H1 (cell line): ENCODE measurements around the gene CD151. TPM values are rescaled to one million over a fixed set of nuclear protein-coding genes. Genes with fewer than 3 reads are reported as not detected.

Source experiments
- CTCF ChIA-PET: fragments of 300-600 bp; sonication (Branson Sonifier 250); formaldehyde crosslinking; loops from one replicate; lab custom pipeline; 2021; ENCODE audit not compliant: partially characterized antibody; lab: Charles Lee
- POLR2A ChIA-PET: fragments of 300-600 bp; sonication (Branson Sonifier 250); formaldehyde crosslinking; loops from one replicate; lab custom pipeline; 2021; ENCODE audit warnings: inconsistent platforms; ENCODE audit not compliant: partially characterized antibody; lab: Charles Lee
- DNase-seq, 2 experiments: peaks; one replicate each; pipeline versions ENCODE4 v3.0.0 to v3.0.0-alpha.2; 2010 to 2022; ENCODE audit warnings: low spot score in 2 of 2, low read depth in 1 of 2, mixed read lengths in 1 of 2
- FAIRE-seq: peaks from 2 replicates; lab custom pipeline; 2011; peaks lifted over from hg19 to GRCh38; lab: Jason Lieb, UNC
- H2AFZ ChIP-seq: 2 replicates; pipeline ENCODE4 v1.8.1; 2012; ENCODE audit warnings: low read length, inconsistent platforms
- H2AK5ac ChIP-seq: 2 replicates; pipeline ENCODE4 v1.6.1; 2013; ENCODE audit warnings: low read depth, low read length
- H2BK120ac ChIP-seq: replicated peaks from 2 replicates; pipeline ENCODE3; 2013; ENCODE audit warnings: low read depth, low read length, inconsistent platforms
- H2BK12ac ChIP-seq: 2 replicates; pipeline ENCODE4 v1.6.1; 2013; ENCODE audit warnings: low read depth, low read length
- H2BK15ac ChIP-seq: 2 replicates; pipeline ENCODE4 v1.6.1; 2013; ENCODE audit warnings: low read length
- H2BK20ac ChIP-seq: 2 replicates; pipeline ENCODE4 v1.6.1; 2013; ENCODE audit warnings: low read length
- H2BK5ac ChIP-seq: 2 replicates; pipeline ENCODE4 v1.6.1; 2013; ENCODE audit warnings: low read depth, low read length
- H3K14ac ChIP-seq: 2 replicates; pipeline ENCODE4 v1.6.1; 2013; ENCODE audit warnings: inconsistent platforms; ENCODE audit not compliant: insufficient read length
- H3K18ac ChIP-seq: 2 replicates; pipeline ENCODE4 v1.6.1; 2013; ENCODE audit warnings: low read length; ENCODE audit errors: extremely low read depth
- H3K23ac ChIP-seq: 2 replicates; pipeline ENCODE4 v1.6.1; 2013; ENCODE audit warnings: inconsistent platforms; ENCODE audit not compliant: insufficient read length
- H3K23me2 ChIP-seq: 2 replicates; pipeline ENCODE4 v1.6.1; 2013; ENCODE audit warnings: low read depth, low read length
- H3K27ac ChIP-seq: 2 replicates; pipeline ENCODE4 v1.6.1; 2011; ENCODE audit warnings: low read depth, low read length, inconsistent platforms
- H3K27me3 ChIP-seq, 4 experiments: replicated peaks in 1 of 4; 1 replicate in 1 of 4; 2 replicates in 3 of 4; pipeline versions ENCODE4 v1.6.1 to v1.8.1; 2011 to 2013; ENCODE audit warnings: low read length in 3 of 4, mild to moderate bottlenecking in 3 of 4, inconsistent platforms in 2 of 4, mixed read lengths in 2 of 4, moderate library complexity in 1 of 4; ENCODE audit not compliant: control insufficient read depth in 3 of 4, insufficient read depth in 3 of 4; ENCODE audit errors: extremely low read depth in 1 of 4
- H3K36me3 ChIP-seq, 4 experiments: 2 replicates each; pipeline versions ENCODE4 v1.6.1 to v1.8.1; 2011 to 2013; ENCODE audit warnings: mild to moderate bottlenecking in 4 of 4, low read length in 3 of 4, moderate library complexity in 2 of 4, control low read depth in 1 of 4, inconsistent platforms in 1 of 4; ENCODE audit not compliant: insufficient read depth in 4 of 4, control insufficient read depth in 2 of 4
- H3K4ac ChIP-seq: replicated peaks from 2 replicates; pipeline ENCODE3; 2013; ENCODE audit warnings: low read length, low read depth, mixed read lengths, inconsistent platforms; ENCODE audit not compliant: insufficient read length
- H3K4me1 ChIP-seq, 4 experiments: replicated peaks in 1 of 4; 1 replicate in 1 of 4; 2 replicates in 3 of 4; pipeline versions ENCODE4 v1.6.1 to v1.8.1; 2011 to 2013; ENCODE audit warnings: low read length in 3 of 4, inconsistent platforms in 2 of 4, mixed read lengths in 1 of 4; ENCODE audit not compliant: insufficient read depth in 4 of 4, control insufficient read depth in 3 of 4
- H3K4me2 ChIP-seq, 2 experiments: 2 replicates each; pipeline versions ENCODE4 v1.6.1 to v1.8.1; 2011 to 2013; ENCODE audit warnings: low read depth in 2 of 2, low read length in 2 of 2, control low read depth in 1 of 2, inconsistent platforms in 1 of 2, mild to moderate bottlenecking in 1 of 2; ENCODE audit not compliant: insufficient read depth in 1 of 2
- H3K4me3 ChIP-seq, 4 experiments: fragments of 200-600, 300-600 bp in 1 of 4; sonication (generic), shearing (Covaris generic), sonication (Bioruptor Twin) in 1 of 4; 2 replicates each; pipeline versions ENCODE4 v1.5.1 to v1.8.1; 2011 to 2016; ENCODE audit warnings: low read length in 4 of 4, low read depth in 3 of 4, control low read depth in 2 of 4, inconsistent platforms in 2 of 4, mild to moderate bottlenecking in 2 of 4, mixed read lengths in 1 of 4, moderate library complexity in 1 of 4; ENCODE audit not compliant: insufficient read depth in 2 of 4; ENCODE audit errors: extremely low read depth in 1 of 4
- H3K56ac ChIP-seq: replicated peaks from 2 replicates; pipeline ENCODE3; 2013; ENCODE audit warnings: low read depth, mild to moderate bottlenecking, mixed read lengths, low read length, inconsistent platforms; ENCODE audit not compliant: insufficient read length
- H3K79me1 ChIP-seq: 2 replicates; pipeline ENCODE4 v1.6.1; 2013; ENCODE audit warnings: low read depth, low read length, control low read depth
- H3K79me2 ChIP-seq, 2 experiments: 2 replicates each; pipeline versions ENCODE4 v1.6.1 to v1.8.1; 2012 to 2013; ENCODE audit warnings: low read length in 2 of 2, mild to moderate bottlenecking in 2 of 2, inconsistent platforms in 1 of 2; ENCODE audit not compliant: insufficient read depth in 2 of 2, control insufficient read depth in 1 of 2
- H3K9ac ChIP-seq, 4 experiments: replicated peaks in 1 of 4; 1 replicate in 1 of 4; 2 replicates in 3 of 4; pipeline versions ENCODE4 v1.6.1 to v1.8.1; 2011 to 2013; ENCODE audit warnings: low read depth in 3 of 4, low read length in 3 of 4, control low read depth in 2 of 4, mild to moderate bottlenecking in 2 of 4, moderate library complexity in 2 of 4, inconsistent platforms in 1 of 4; ENCODE audit errors: extremely low read depth in 1 of 4
- H3K9me3 ChIP-seq, 2 experiments: 2 replicates each; pipeline versions ENCODE4 v1.6.1 to v1.8.1; 2012 to 2013; ENCODE audit warnings: mild to moderate bottlenecking in 2 of 2, moderate library complexity in 2 of 2, control low read depth in 1 of 2, inconsistent platforms in 1 of 2, low read depth in 1 of 2, low read length in 1 of 2, mixed read lengths in 1 of 2; ENCODE audit not compliant: insufficient read depth in 2 of 2
- H4K20me1 ChIP-seq, 2 experiments: replicated peaks in 1 of 2; 2 replicates each; pipeline versions ENCODE3 to v1.8.1; 2011 to 2013; ENCODE audit warnings: inconsistent platforms in 2 of 2, low read length in 2 of 2, mild to moderate bottlenecking in 1 of 2; ENCODE audit not compliant: insufficient read depth in 2 of 2, control insufficient read depth in 1 of 2
- H4K5ac ChIP-seq: 2 replicates; pipeline ENCODE4 v1.6.1; 2013; ENCODE audit warnings: low read length, low read depth, mixed read lengths, inconsistent platforms; ENCODE audit not compliant: insufficient read length
- H4K8ac ChIP-seq: 2 replicates; pipeline ENCODE4 v1.8.0; 2013; ENCODE audit warnings: mild to moderate bottlenecking, moderate library complexity, low read length, inconsistent platforms; ENCODE audit not compliant: insufficient read depth; ENCODE audit errors: extremely low read depth
- H4K91ac ChIP-seq: replicated peaks from 2 replicates; pipeline ENCODE3; 2013; ENCODE audit warnings: low read length, mixed read lengths, inconsistent platforms; ENCODE audit not compliant: insufficient read length
- ASH2L ChIP-seq: fragments of 200-600, 300-600 bp; sonication (generic); IDR thresholded peaks from one replicate; pipeline ENCODE4 v1.7.1; 2017; ENCODE audit warnings: low read length
- BRCA1 ChIP-seq: IDR thresholded peaks from 2 replicates; pipeline ENCODE4 v1.6.1; 2012; ENCODE audit warnings: low read depth, low read length, improper control_type of control experiment
- EZH2 ChIP-seq: fragments of 200-600 bp; sonication (generic); IDR thresholded peaks from 2 replicates; pipeline ENCODE4 v1.7.1; 2012; ENCODE audit warnings: low read depth, mild to moderate bottlenecking, moderate library complexity, low read length, inconsistent platforms; ENCODE audit not compliant: severe bottlenecking
- KDM1A ChIP-seq: fragments of 200-600, 300-600 bp; sonication (generic); IDR thresholded peaks from 2 replicates; pipeline ENCODE4 v1.7.1; 2016; ENCODE audit warnings: mild to moderate bottlenecking, low read length, borderline replicate concordance
- KDM5A ChIP-seq: fragments of 200-600 bp; IDR thresholded peaks from 2 replicates; pipeline ENCODE4 v1.7.1; 2012; ENCODE audit warnings: mild to moderate bottlenecking, low read length, inconsistent platforms, mixed read lengths
- RAD21 ChIP-seq, 2 experiments: IDR thresholded peaks in 1 of 2; conservative IDR thresholded peaks in 1 of 2; 2 replicates each; pipeline ENCODE4 v1.6.1; 2011; ENCODE audit warnings: low read depth in 2 of 2, low read length in 2 of 2, improper control_type of control experiment in 1 of 2, inconsistent platforms in 1 of 2, mild to moderate bottlenecking in 1 of 2, moderate library complexity in 1 of 2
- RFX5 ChIP-seq: IDR thresholded peaks from 2 replicates; pipeline ENCODE4 v1.6.1; 2011; ENCODE audit warnings: low read depth, low read length, improper control_type of control experiment, borderline replicate concordance
- ZNF274 ChIP-seq: IDR thresholded peaks from 2 replicates; pipeline ENCODE4 v1.7.0; 2012; ENCODE audit warnings: low read length, borderline replicate concordance; ENCODE audit errors: extremely low read depth
- WGBS, 2 experiments: shearing (Covaris generic) in 1 of 2; methylation state at CpG; one replicate each; pipeline versions ENCODE4 v1.1.6 to v1.1.7; 2013 to 2015; ENCODE audit warnings: low lambda C conversion rate in 2 of 2, mixed read lengths in 2 of 2, inconsistent platforms in 1 of 2, low coverage in 1 of 2, missing lambda C conversion rate in 1 of 2; ENCODE audit not compliant: insufficient replicate concordance in 2 of 2, insufficient coverage in 1 of 2, insufficient read length in 1 of 2; ENCODE audit errors: extremely low coverage in 1 of 2, missing lambda C conversion rate in 1 of 2; 5-methylcytosine and 5-hydroxymethylcytosine counted together
- polyA plus RNA-seq, 7 experiments: library from polyadenylated mRNA; depleted of rRNA in 3 of 7; stranded (reverse) in 5 of 7; unstranded in 2 of 7; fragments of >200 nt in 5 of 7; fragments of 200-250 nt in 2 of 7; gene quantifications; 1 replicate in 5 of 7; 2 replicates in 1 of 7; 4 replicates in 1 of 7; pipeline versions ENCODE4 v1.2.1 to v1.2.3, GENCODE V29; 2011 to 2013; ENCODE audit warnings: missing spikeins in 2 of 7, mixed read lengths in 2 of 7
- total RNA-seq: library from RNA; stranded (reverse); fragmentation: NEBNext Ultra II Directional; extraction: Animal tissue kit (Norgen Biotek cat#: 25700); gene quantifications from 2 replicates; pipeline ENCODE4 v1.2.1, GENCODE V29; 2021

Gene CD151
- total and polyA plus RNA-seq, 2 of the 8 experiments (the other 6 are each of a cell fraction or from before 2014, with no cell fraction given): 101 to 212 TPM

GRCh38 chr11:831118-831864 lies 1.5 kb upstream of the CD151 start:
- 57% methylated on average over 28 of the region's 31 CpGs; no CpG with 5 or more reads in 1 of the 2 experiments for WGBS, 2 experiments
- H3K27ac ChIP-seq: no peak overlapping the region
- H3K4ac ChIP-seq: no peak overlapping the region
- no peaks in the 10 kb centered on the region; the same call in 1 of the 2 replicates for H3K79me1 ChIP-seq
- peaks cover 2 to 11% of the 10 kb centered on the region in 2 experiments for H4K20me1 ChIP-seq
- no peak for DNase-seq
- H4K5ac ChIP-seq: no peak overlapping the region
- H3K27me3 ChIP-seq: peaks cover 6 to 41% (median 31%) of the 10 kb centered on the region in 4 experiments
- POLR2A ChIA-PET: interaction anchor here (1.0 to 53.0 kb wide), 8 partner anchors 1 to 89 kb away, joined by 3 to 1917 read pairs (median 4); partner anchors contain the start of genes CD151, CEND1, CRACR2B and PIDD1
- no peak overlapping the region for H2AFZ ChIP-seq
- no peak overlapping the region for H2BK120ac ChIP-seq
- no peak overlapping the region for H2BK20ac ChIP-seq
- peak overlapping the region; percentile 84 to 98 for H3K4me2 ChIP-seq
- H3K9me3 ChIP-seq: no peaks in the 10 kb centered on the region
- H2BK5ac ChIP-seq: no peak overlapping the region
- peak overlapping the region; percentile 10; the same call in 1 of the 2 replicates for H2BK12ac ChIP-seq
- no peaks in the 10 kb centered on the region; a peak in 1 of 4 replicates for H3K79me2 ChIP-seq
- no peak overlapping the region for H2AK5ac ChIP-seq
- CTCF ChIA-PET: interaction anchor here (0.6 to 2.9 kb wide), 10 partner anchors 10 to 90 kb away, joined by 3 to 18 read pairs (median 4); partner anchors contain the start of genes PNPLA2, POLR2L and TSPAN4
- no peak overlapping the region for H3K14ac ChIP-seq
- no peak overlapping the region for H3K23ac ChIP-seq
- H4K91ac ChIP-seq: no peak overlapping the region
- H3K9ac ChIP-seq: no peak overlapping the region
- H4K8ac ChIP-seq: no peak overlapping the region
- no peak overlapping the region for H3K56ac ChIP-seq
- no peak overlapping the region; the same call in 1 of the 2 replicates for H3K18ac ChIP-seq
- H3K36me3 ChIP-seq: no peaks in the 10 kb centered on the region
- peak overlapping the region in 3 of 4 experiments; percentile 14 to 74 (median 45); a peak in 4 of 8 replicates for H3K4me3 ChIP-seq
- peaks cover 0 to 54% (median 46%) of the 10 kb centered on the region in 4 experiments; a peak in 6 of 7 replicates for H3K4me1 ChIP-seq
- peaks cover 34% of the 10 kb centered on the region for H3K23me2 ChIP-seq
- peak overlapping the region; percentile 23; the same call in 1 of the 2 replicates for H2BK15ac ChIP-seq
- no peak for FAIRE-seq
- TF ChIP-seq RAD21 (IDR thresholded peaks at IDR 0.05 in 1 of 2, conservative IDR thresholded peaks at IDR 0.05 in 1 of 2; ENCODE audit: low read depth in 2 of 2, low read length in 2 of 2): no peak
- TF ChIP-seq EZH2: no peak
- TF ChIP-seq ZNF274: no peak
- no peak for TF ChIP-seq KDM1A
- TF ChIP-seq RFX5: no peak
- no peak for TF ChIP-seq ASH2L
- no peak for TF ChIP-seq BRCA1
- no peak for TF ChIP-seq KDM5A
